ENCODE measurements around the gene NFE2L2.
A peak's percentile ranks its signal among the peaks of the same experiment; 100 is the strongest.

The NFE2L2 gene

GRCh38 chr2:177255227-177255601 is 9.3 kb downstream of the NFE2L2 start:
- H3K4me3 ChIP-seq (ENCODE audit: low read depth, low read length) = no peak overlapping the region
- no peak for DNase-seq (ENCODE audit: low read depth)
- in situ Hi-C loops (cut with HindIII; ENCODE audit: low sequenced_read_pairs) = no loop called here
- no peak for TF ChIP-seq CTCF (IDR thresholded peaks at IDR 0.05; ENCODE audit: low read depth, low read length, missing control alignments)

GRCh38 chr2:177254433-177255226 is 9.9 kb downstream of the NFE2L2 start:
- no peak for DNase-seq (ENCODE audit: low read depth)
- H3K4me3 ChIP-seq (ENCODE audit: low read depth, low read length) = no peak overlapping the region
- TF ChIP-seq CTCF (IDR thresholded peaks at IDR 0.05; ENCODE audit: low read depth, low read length, missing control alignments) = peak; percentile 42
- in situ Hi-C loops (cut with HindIII; ENCODE audit: low sequenced_read_pairs) = no loop called here

GRCh38 chr2:177253704-177254103 is 10.8 kb downstream of the NFE2L2 start:
- in situ Hi-C loops (cut with HindIII; ENCODE audit: low sequenced_read_pairs) = no loop called here
- DNase-seq (ENCODE audit: low read depth) = no peak
- no peak for TF ChIP-seq CTCF (IDR thresholded peaks at IDR 0.05; ENCODE audit: low read depth, low read length, missing control alignments)
- H3K4me3 ChIP-seq (ENCODE audit: low read depth, low read length) = no peak overlapping the region

GRCh38 chr2:177252808-177253531 is 11.6 kb downstream of the NFE2L2 start:
- no peak for DNase-seq (ENCODE audit: low read depth)

GRCh38 chr2:177251165-177251542 is 13.4 kb downstream of the NFE2L2 start:
- H3K4me3 ChIP-seq (ENCODE audit: low read depth, low read length) = no peak overlapping the region
- DNase-seq (ENCODE audit: low read depth) = no peak
- no peak for TF ChIP-seq CTCF (IDR thresholded peaks at IDR 0.05; ENCODE audit: low read depth, low read length, missing control alignments)
- in situ Hi-C loops (cut with HindIII; ENCODE audit: low sequenced_read_pairs) = no loop called here

More at GRCh38 chr2:177252808-177253531, 11.6 kb downstream of the NFE2L2 start:
- in situ Hi-C loops (cut with HindIII; ENCODE audit: low sequenced_read_pairs) = no loop called here
- H3K4me3 ChIP-seq (ENCODE audit: low read depth, low read length) = no peak overlapping the region
- TF ChIP-seq CTCF (IDR thresholded peaks at IDR 0.05; ENCODE audit: low read depth, low read length, missing control alignments) = no peak

- in situ Hi-C loops (cut with HindIII; ENCODE audit: low sequenced_read_pairs) = no loop called here
- no peak for DNase-seq (ENCODE audit: low read depth)
- no peak overlapping the region for H3K4me3 ChIP-seq (ENCODE audit: low read depth, low read length)
- TF ChIP-seq CTCF (IDR thresholded peaks at IDR 0.05; ENCODE audit: low read depth, low read length, missing control alignments) = no peak
Observed at GRCh38 chr2:177250461-177250860, 14.1 kb downstream of the NFE2L2 start.
